ENCODE data around the gene FAM98C.
A peak's percentile ranks its signal among the peaks of the same experiment; 100 is the strongest.
"Not testable (repeated sequence)": the region's sequence is repeated elsewhere in the genome, so short reads cannot be mapped to it uniquely, and the experiment has no call there.

The FAM98C gene

GRCh38 chr19:38402967-38403674, at the start of gene FAM98C:
FAM98C (plus strand) TSS chr19:38403093; CDS start chr19:38403154, 61 bp downstream.
- DNase-seq (ENCODE audit: low spot score) = peak; percentile 100

GRCh38 chr19:38355728-38356725, 46.9 kb upstream of the FAM98C start:
- DNase-seq (ENCODE audit: low spot score) = no peak

GRCh38 chr19:38358071-38358470, 44.8 kb upstream of the FAM98C start:
- no peak for DNase-seq (ENCODE audit: low spot score)

- DNase-seq (ENCODE audit: low spot score) = no peak
These were observed 43.5 kb upstream of the FAM98C start for GRCh38 chr19:38359242-38360021.

GRCh38 chr19:38360351-38360750, 42.5 kb upstream of the FAM98C start:
- no peak for DNase-seq (ENCODE audit: low spot score)

GRCh38 chr19:38360839-38361631, 41.9 kb upstream of the FAM98C start:
- DNase-seq (ENCODE audit: low spot score) = no peak

GRCh38 chr19:38361633-38362075, 41.2 kb upstream of the FAM98C start:
- DNase-seq (ENCODE audit: low spot score) = peak; percentile 95

- peak; percentile 82 for DNase-seq (ENCODE audit: low spot score)
These were observed 40.6 kb upstream of the FAM98C start for GRCh38 chr19:38362076-38362945.

GRCh38 chr19:38362946-38363688, 39.8 kb upstream of the FAM98C start:
- not testable (repeated sequence) for DNase-seq (ENCODE audit: low spot score)

GRCh38 chr19:38367041-38367440, 35.9 kb upstream of the FAM98C start:
- DNase-seq (ENCODE audit: low spot score) = no peak

GRCh38 chr19:38369584-38369983, 33.3 kb upstream of the FAM98C start:
- DNase-seq (ENCODE audit: low spot score) = no peak

- no peak for DNase-seq (ENCODE audit: low spot score)
These were observed 32.6 kb upstream of the FAM98C start for GRCh38 chr19:38370299-38370698.

GRCh38 chr19:38371081-38371480, 31.8 kb upstream of the FAM98C start:
- DNase-seq (ENCODE audit: low spot score) = no peak

GRCh38 chr19:38373907-38374331, 29.0 kb upstream of the FAM98C start:
- DNase-seq (ENCODE audit: low spot score) = no peak

- DNase-seq (ENCODE audit: low spot score) = peak; percentile 99
These were observed 28.4 kb upstream of the FAM98C start, which contains the start of gene PSMD8 for GRCh38 chr19:38374332-38375097. PSMD8 (plus strand) TSS chr19:38374571; CDS start chr19:38374602, 31 bp downstream.

GRCh38 chr19:38375098-38375493, 27.8 kb upstream of the FAM98C start:
- DNase-seq (ENCODE audit: low spot score) = no peak

GRCh38 chr19:38375748-38376147, 27.1 kb upstream of the FAM98C start:
- DNase-seq (ENCODE audit: low spot score) = no peak

GRCh38 chr19:38376576-38376975, 26.3 kb upstream of the FAM98C start:
- no peak for DNase-seq (ENCODE audit: low spot score)

- DNase-seq (ENCODE audit: low spot score) = no peak
These were observed 25.8 kb upstream of the FAM98C start for GRCh38 chr19:38377052-38377451.

All from D341Med (cell line).